K562 treated with DMSO at 1 percent for 4 hours (cell line): ENCODE data around the gene SOX4. TPM values are rescaled to one million over a fixed set of nuclear protein-coding genes. Genes with fewer than 3 reads are reported as not detected.

Experiments used
- total RNA-seq: library from RNA; unstranded; fragments of 300-600 nt; gene quantifications from 2 replicates; pipeline ENCODE4 v1.2.3, GENCODE V29; 2022; ENCODE audit not compliant: insufficient read depth

Gene SOX4
- not detected in 2 replicates for total RNA-seq

GRCh38 chr6:21593412-21593926 lies at the start of gene SOX4:
TSS of gene SOX4 (plus strand) at chr6:21593751. CDS start at chr6:21594535, 784 bp downstream.

